ENCODE results near the gene SYP.

DNA sequence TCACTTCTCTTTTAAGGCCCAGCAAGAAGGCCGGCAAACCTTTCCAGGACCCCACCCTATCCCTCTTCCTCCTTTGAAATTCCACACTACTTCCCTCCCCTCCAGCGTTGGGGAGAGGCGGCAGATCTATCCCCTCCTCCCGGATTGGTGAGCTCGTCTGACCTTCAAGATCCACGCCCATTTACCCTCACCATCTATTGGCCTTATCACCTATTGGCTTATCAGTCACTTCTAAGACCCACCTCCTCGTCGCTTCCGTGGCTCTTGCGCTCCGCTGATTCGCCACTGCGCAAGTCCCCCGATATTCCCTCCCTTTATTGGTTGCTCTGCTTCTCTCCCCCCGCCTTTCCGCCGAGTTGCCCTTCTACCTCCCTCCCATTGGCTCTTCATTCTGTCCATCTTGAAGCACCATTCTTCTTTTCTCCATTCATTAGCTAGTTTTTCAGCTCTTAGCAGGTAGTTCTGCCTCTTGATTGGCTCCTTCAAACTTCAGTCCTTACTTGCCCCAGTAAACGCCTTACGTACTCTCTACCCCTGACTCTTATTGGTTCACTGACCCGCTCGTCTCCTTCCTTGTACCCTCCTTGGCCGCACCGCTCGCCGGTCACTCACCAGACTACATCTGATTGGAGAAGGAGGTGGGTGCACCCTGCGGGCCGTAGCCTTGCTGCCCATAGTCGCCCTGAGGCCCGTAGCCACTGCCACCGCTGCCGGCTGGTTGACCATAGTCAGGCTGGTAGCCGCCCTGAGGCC, 9.0 kb downstream of the SYP start:
- TF ChIP-seq, protein P1, sequence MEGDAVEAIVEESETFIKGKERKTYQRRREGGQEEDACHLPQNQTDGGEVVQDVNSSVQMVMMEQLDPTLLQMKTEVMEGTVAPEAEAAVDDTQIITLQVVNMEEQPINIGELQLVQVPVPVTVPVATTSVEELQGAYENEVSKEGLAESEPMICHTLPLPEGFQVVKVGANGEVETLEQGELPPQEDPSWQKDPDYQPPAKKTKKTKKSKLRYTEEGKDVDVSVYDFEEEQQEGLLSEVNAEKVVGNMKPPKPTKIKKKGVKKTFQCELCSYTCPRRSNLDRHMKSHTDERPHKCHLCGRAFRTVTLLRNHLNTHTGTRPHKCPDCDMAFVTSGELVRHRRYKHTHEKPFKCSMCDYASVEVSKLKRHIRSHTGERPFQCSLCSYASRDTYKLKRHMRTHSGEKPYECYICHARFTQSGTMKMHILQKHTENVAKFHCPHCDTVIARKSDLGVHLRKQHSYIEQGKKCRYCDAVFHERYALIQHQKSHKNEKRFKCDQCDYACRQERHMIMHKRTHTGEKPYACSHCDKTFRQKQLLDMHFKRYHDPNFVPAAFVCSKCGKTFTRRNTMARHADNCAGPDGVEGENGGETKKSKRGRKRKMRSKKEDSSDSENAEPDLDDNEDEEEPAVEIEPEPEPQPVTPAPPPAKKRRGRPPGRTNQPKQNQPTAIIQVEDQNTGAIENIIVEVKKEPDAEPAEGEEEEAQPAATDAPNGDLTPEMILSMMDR (IDR thresholded peaks at IDR 0.05 in 8 of 11, conservative IDR thresholded peaks at IDR 0.05 in 3 of 11), result peak in 2 of 11 experiments; percentile 24 to 29
- peak; percentile 90 to 95 (median 91) for TF ChIP-seq POLR2AphosphoS5 (IDR thresholded peaks at IDR 0.05)
- peak in 1 of 3 donors; percentile 64 for TF ChIP-seq POLR2A (IDR thresholded peaks at IDR 0.05)

Data from spleen (tissue), 7 donors.